GM23338 (cell line): Measurements from ENCODE around the gene ETV5. TPM values are rescaled to one million over a fixed set of nuclear protein-coding genes. Genes with fewer than 3 reads are reported as not detected.
A peak's percentile ranks its signal among the peaks of the same experiment; 100 is the strongest.

Source experiments
- ATAC-seq: fragments of 200-7000 bp; cut with Tn5 transposase; 3 replicates; pipeline ENCODE4 v1.9.1; 2020
- DNase-seq: peaks from one replicate; pipeline ENCODE4 v3.0.0-alpha.2; 2015; ENCODE audit warnings: low spot score
- H2AFZ ChIP-seq: fragments of 200-600 bp; sonication (generic); 2 replicates; pipeline ENCODE4 v1.8.0; 2016; ENCODE audit warnings: antibody characterized with exemption, mild to moderate bottlenecking, moderate library complexity
- H3F3A ChIP-seq: fragments of 200-600 bp; sonication (generic); replicated peaks from 2 replicates; pipeline ENCODE4 v1.8.0; 2017; ENCODE audit warnings: antibody characterized with exemption, mixed run types, low read depth
- H3K27ac ChIP-seq: fragments of 200-600 bp; sonication (generic); 2 replicates; pipeline ENCODE4 v1.6.1; 2016; ENCODE audit warnings: low read depth
- H3K27me3 ChIP-seq: fragments of 200-600 bp; sonication (generic); 2 replicates; pipeline ENCODE4 v1.8.0; 2016; ENCODE audit warnings: mild to moderate bottlenecking, mixed run types, moderate library complexity; ENCODE audit not compliant: insufficient read depth
- H3K36me3 ChIP-seq: fragments of 200-600 bp; sonication (generic); 2 replicates; pipeline ENCODE4 v1.8.0; 2016; ENCODE audit warnings: mild to moderate bottlenecking; ENCODE audit not compliant: insufficient read depth
- H3K4me1 ChIP-seq: fragments of 200-600 bp; sonication (generic); 2 replicates; pipeline ENCODE4 v1.8.0; 2016; ENCODE audit warnings: mild to moderate bottlenecking, moderate library complexity; ENCODE audit not compliant: insufficient read depth
- H3K4me2 ChIP-seq: fragments of 200-600 bp; sonication (generic); 2 replicates; pipeline ENCODE4 v1.7.1; 2017; ENCODE audit warnings: mixed run types
- H3K4me3 ChIP-seq: fragments of 200-600 bp; sonication (generic); 2 replicates; pipeline ENCODE4 v1.6.1; 2016; ENCODE audit warnings: mixed run types
- H3K79me2 ChIP-seq: fragments of 200-600 bp; sonication (generic); replicated peaks from 2 replicates; pipeline ENCODE4 v1.8.0; 2017; ENCODE audit warnings: mild to moderate bottlenecking; ENCODE audit not compliant: insufficient read depth
- H3K9me2 ChIP-seq: fragments of 200-600 bp; sonication (generic); 2 replicates; pipeline ENCODE4 v1.8.0; 2017; ENCODE audit not compliant: insufficient read depth
- H4K20me1 ChIP-seq: fragments of 200-600 bp; sonication (generic); replicated peaks from 2 replicates; pipeline ENCODE4 v1.8.0; 2017; ENCODE audit warnings: mild to moderate bottlenecking; ENCODE audit not compliant: insufficient read depth
- H3K27ac Mint-ChIP-seq: 2 replicates; pipeline ENCODE4 v1.8.0; 2020; ENCODE audit warnings: inconsistent platforms, mild to moderate bottlenecking, moderate library complexity, mixed read lengths
- H3K27me3 Mint-ChIP-seq: 3 replicates; pipeline ENCODE4 v1.8.0; 2022; ENCODE audit warnings: low read depth, mild to moderate bottlenecking, moderate library complexity, mixed read lengths, inconsistent platforms; ENCODE audit not compliant: insufficient read depth, poor library complexity
- H3K36me3 Mint-ChIP-seq: 3 replicates; pipeline ENCODE4 v1.8.0; 2021; ENCODE audit warnings: low read depth, mild to moderate bottlenecking, inconsistent platforms, moderate library complexity, mixed read lengths
- H3K4me1 Mint-ChIP-seq: 3 replicates; pipeline ENCODE4 v1.8.0; 2020; ENCODE audit warnings: mild to moderate bottlenecking, inconsistent platforms, mixed read lengths
- H3K4me3 Mint-ChIP-seq: 3 replicates; pipeline ENCODE4 v1.8.0; 2021; ENCODE audit warnings: moderate library complexity, mild to moderate bottlenecking, inconsistent platforms, mixed read lengths
- H3K9me3 Mint-ChIP-seq: 3 replicates; pipeline ENCODE4 v1.8.0; 2020; ENCODE audit warnings: moderate library complexity, mild to moderate bottlenecking, inconsistent platforms, mixed read lengths
- EZH2phosphoT487 ChIP-seq: fragments of 200-600 bp; sonication (generic); IDR thresholded peaks from one replicate; pipeline ENCODE4 v1.8.1; 2018; ENCODE audit warnings: antibody characterized with exemption; ENCODE audit not compliant: unreplicated experiment
- POLR2AphosphoS5 ChIP-seq: IDR thresholded peaks from 2 replicates; pipeline ENCODE4 v1.6.1; 2016; ENCODE audit warnings: antibody characterized with exemption, low read depth
- STAT1 ChIP-seq: IDR thresholded peaks from one replicate; pipeline ENCODE4 v1.6.1; 2016; ENCODE audit warnings: antibody characterized with exemption; ENCODE audit not compliant: unreplicated experiment
- ZNF331 ChIP-seq: fragments of 250-450 bp; sonication (Bioruptor Pico); IDR thresholded peaks from 2 replicates; pipeline ENCODE4 v1.5.0; 2020; ENCODE audit warnings: low read depth, mild to moderate bottlenecking, moderate library complexity
- polyA plus RNA-seq: library from polyadenylated mRNA; unstranded; fragments of >200 nt; fragmentation: Nextera tagmentation; extraction: Ambion mirVana; gene quantifications from 2 replicates; pipeline ENCODE4 v1.2.1, GENCODE V29; 2016
- total RNA-seq: library from RNA; depleted of rRNA; stranded (reverse); fragments of >200 nt; shearing (Covaris generic); gene quantifications from 2 replicates; pipeline ENCODE4 v1.2.3, GENCODE V29; 2014
- TF ChIP-seq, protein P1 (sequence below): IDR thresholded peaks from one replicate; pipeline ENCODE4 v1.6.1; 2018; ENCODE audit warnings: antibody characterized with exemption; ENCODE audit not compliant: unreplicated experiment
- TF ChIP-seq, protein P2 (sequence below), 2 experiments: fragments of 200-600 bp in 1 of 2; sonication (generic) in 1 of 2; conservative IDR thresholded peaks; 2 replicates each; pipeline versions ENCODE4 v1.5.1 to v1.6.1; 2016 to 2017; ENCODE audit warnings: antibody characterized with exemption in 2 of 2, low read depth in 2 of 2, mild to moderate bottlenecking in 2 of 2, moderate library complexity in 1 of 2
- TF ChIP-seq, protein P3 (sequence below): IDR thresholded peaks from 2 replicates; pipeline ENCODE4 v1.6.1; 2016; ENCODE audit warnings: antibody characterized with exemption
- TF ChIP-seq, protein P4 (sequence below): fragments of 250-450 bp; sonication (Bioruptor Pico); IDR thresholded peaks from 2 replicates; pipeline ENCODE4 v1.5.0; 2020; ENCODE audit warnings: mild to moderate bottlenecking, moderate library complexity

ETV5 gene
- total and polyA plus RNA-seq, 2 experiments from 2014 or later: 33.5 to 57.1 TPM

DNA sequence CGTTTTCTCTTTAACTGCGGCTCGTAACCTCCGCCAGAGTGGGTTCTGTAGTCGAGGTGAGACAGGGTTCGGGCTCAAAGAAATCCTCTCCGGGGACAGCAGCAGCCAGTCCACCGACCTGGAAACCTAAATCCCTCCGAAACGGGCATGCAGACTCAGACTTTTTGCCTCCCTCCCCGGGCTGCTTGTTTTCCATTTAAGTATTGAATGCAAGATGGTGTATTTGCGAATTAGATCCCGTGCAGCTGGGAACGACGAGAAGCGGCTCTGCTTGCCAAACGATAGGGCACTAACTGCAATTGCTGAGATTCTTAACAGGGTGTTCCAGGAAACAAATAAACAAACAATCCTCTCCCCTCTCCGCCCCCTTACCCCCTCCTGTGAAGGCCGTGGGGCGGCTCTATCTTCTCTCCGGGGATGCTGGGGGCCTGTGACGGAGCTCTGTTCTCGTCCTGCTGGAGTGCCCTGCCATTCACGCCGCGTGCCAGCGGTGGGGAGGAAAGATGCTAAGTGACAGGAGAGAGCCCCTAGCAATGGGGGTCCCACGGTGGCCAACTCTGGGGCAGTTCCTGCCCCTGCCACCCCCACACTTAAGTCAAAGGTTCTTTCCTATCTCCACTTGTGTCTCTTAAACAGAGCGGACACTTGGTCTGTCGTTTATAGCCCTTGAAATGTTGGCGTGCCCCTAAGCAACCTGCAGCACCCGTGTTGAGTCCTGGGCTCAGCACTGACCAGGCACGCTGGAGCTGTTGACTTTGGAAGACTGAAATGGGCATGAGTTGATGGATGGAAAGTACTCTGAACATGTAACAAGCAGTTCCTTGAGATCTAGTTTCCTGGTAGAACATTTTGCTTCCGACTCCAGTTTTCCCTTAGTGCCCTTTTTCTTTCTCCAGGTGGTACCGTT, 1.3 kb upstream of the ETV5 start (continued):
- TF ChIP-seq ZNF331 (CRISPR knock-in tag): no peak
- TF ChIP-seq, protein P1, sequence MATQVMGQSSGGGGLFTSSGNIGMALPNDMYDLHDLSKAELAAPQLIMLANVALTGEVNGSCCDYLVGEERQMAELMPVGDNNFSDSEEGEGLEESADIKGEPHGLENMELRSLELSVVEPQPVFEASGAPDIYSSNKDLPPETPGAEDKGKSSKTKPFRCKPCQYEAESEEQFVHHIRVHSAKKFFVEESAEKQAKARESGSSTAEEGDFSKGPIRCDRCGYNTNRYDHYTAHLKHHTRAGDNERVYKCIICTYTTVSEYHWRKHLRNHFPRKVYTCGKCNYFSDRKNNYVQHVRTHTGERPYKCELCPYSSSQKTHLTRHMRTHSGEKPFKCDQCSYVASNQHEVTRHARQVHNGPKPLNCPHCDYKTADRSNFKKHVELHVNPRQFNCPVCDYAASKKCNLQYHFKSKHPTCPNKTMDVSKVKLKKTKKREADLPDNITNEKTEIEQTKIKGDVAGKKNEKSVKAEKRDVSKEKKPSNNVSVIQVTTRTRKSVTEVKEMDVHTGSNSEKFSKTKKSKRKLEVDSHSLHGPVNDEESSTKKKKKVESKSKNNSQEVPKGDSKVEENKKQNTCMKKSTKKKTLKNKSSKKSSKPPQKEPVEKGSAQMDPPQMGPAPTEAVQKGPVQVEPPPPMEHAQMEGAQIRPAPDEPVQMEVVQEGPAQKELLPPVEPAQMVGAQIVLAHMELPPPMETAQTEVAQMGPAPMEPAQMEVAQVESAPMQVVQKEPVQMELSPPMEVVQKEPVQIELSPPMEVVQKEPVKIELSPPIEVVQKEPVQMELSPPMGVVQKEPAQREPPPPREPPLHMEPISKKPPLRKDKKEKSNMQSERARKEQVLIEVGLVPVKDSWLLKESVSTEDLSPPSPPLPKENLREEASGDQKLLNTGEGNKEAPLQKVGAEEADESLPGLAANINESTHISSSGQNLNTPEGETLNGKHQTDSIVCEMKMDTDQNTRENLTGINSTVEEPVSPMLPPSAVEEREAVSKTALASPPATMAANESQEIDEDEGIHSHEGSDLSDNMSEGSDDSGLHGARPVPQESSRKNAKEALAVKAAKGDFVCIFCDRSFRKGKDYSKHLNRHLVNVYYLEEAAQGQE: no peak
- TF ChIP-seq, protein P2, sequence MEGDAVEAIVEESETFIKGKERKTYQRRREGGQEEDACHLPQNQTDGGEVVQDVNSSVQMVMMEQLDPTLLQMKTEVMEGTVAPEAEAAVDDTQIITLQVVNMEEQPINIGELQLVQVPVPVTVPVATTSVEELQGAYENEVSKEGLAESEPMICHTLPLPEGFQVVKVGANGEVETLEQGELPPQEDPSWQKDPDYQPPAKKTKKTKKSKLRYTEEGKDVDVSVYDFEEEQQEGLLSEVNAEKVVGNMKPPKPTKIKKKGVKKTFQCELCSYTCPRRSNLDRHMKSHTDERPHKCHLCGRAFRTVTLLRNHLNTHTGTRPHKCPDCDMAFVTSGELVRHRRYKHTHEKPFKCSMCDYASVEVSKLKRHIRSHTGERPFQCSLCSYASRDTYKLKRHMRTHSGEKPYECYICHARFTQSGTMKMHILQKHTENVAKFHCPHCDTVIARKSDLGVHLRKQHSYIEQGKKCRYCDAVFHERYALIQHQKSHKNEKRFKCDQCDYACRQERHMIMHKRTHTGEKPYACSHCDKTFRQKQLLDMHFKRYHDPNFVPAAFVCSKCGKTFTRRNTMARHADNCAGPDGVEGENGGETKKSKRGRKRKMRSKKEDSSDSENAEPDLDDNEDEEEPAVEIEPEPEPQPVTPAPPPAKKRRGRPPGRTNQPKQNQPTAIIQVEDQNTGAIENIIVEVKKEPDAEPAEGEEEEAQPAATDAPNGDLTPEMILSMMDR (conservative IDR thresholded peaks at IDR 0.05; ENCODE audit: low read depth in 2 of 2): no peak

DNA sequence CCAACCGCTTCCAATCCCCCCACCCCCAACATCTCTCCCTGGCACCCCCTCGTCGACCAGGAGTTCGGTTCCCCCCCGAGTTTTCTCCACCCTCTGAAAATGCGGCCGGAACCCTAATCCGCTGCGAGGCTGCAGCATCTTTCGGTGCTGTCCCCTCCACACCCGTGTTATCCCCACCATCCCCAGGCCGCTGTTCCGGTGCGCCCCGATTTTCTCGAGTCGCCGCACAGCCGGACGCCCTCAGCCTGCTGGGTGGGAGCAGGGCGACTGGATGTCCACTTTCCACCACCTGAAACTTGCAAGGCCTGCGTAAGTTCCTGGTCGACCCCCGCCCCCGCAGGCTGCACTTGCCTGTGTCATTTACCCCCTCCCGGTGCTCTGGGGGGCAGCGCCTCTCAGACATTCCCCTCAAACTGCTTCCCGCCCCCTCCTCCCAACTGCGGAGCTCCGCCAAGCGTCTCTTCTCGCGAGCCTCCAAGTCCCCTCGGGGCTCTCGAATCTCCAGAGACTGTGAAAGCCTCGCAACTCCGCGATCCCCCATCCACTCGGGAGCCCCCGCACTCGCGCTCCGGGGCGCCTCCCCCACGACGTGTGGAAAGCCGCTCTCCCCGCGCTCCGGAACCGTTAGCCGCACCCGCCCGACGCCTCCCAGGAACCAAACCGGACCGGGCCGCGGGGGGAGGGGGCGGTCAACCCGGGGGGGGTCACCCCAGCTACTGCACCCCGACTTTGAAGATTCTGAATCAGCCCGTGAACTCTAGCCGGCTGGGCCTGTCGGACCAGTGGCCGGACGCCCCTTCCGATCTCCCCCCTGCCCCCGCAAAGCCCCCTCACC, 566 bp downstream of the ETV5 start:
- Histone ChIP-seq H3K4me3 (peak overlapping the region; percentile 87), H3K36me3 (0 out of 2 replicates have a peak, but pooled peaks cover 3% of the 10 kb centered on the region), H4K20me1 (0 out of 2 replicates have a peak, but pooled peaks cover 12% of the 10 kb centered on the region), H3K27ac (peak overlapping the region; percentile 82), H3K4me1 (peaks cover 32% of the 10 kb centered on the region), H3F3A (peaks cover 9% of the 10 kb centered on the region), H2AFZ (peak overlapping the region; percentile 53; the same call in 1 of the 2 replicates), H3K27me3 (peaks cover 58% of the 10 kb centered on the region), H3K4me2 (peak overlapping the region; percentile 95), H3K79me2 (peaks cover 25% of the 10 kb centered on the region), H3K9me2 (no peaks in the 10 kb centered on the region)
- Mint-ChIP-seq H3K9me3 (no peaks in the 10 kb centered on the region; the same call in 2 of the 3 replicates), H3K27me3 (peaks cover 45% of the 10 kb centered on the region), H3K4me3 (peak overlapping the region; percentile 94), H3K4me1 (peaks cover 40% of the 10 kb centered on the region), H3K36me3 (peaks cover 21% of the 10 kb centered on the region; the same call in 2 of the 3 replicates), H3K27ac (peak overlapping the region; percentile 95)
- DNase-seq (peak; percentile 89), ATAC-seq (peak; percentile 20)
- no peak for TF ChIP-seq ZNF331 (CRISPR knock-in tag)
- TF ChIP-seq, protein P3, sequence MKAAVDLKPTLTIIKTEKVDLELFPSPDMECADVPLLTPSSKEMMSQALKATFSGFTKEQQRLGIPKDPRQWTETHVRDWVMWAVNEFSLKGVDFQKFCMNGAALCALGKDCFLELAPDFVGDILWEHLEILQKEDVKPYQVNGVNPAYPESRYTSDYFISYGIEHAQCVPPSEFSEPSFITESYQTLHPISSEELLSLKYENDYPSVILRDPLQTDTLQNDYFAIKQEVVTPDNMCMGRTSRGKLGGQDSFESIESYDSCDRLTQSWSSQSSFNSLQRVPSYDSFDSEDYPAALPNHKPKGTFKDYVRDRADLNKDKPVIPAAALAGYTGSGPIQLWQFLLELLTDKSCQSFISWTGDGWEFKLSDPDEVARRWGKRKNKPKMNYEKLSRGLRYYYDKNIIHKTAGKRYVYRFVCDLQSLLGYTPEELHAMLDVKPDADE: no peak
- TF ChIP-seq POLR2AphosphoS5: no peak
- TF ChIP-seq EZH2phosphoT487: no peak
- TF ChIP-seq, protein P4, sequence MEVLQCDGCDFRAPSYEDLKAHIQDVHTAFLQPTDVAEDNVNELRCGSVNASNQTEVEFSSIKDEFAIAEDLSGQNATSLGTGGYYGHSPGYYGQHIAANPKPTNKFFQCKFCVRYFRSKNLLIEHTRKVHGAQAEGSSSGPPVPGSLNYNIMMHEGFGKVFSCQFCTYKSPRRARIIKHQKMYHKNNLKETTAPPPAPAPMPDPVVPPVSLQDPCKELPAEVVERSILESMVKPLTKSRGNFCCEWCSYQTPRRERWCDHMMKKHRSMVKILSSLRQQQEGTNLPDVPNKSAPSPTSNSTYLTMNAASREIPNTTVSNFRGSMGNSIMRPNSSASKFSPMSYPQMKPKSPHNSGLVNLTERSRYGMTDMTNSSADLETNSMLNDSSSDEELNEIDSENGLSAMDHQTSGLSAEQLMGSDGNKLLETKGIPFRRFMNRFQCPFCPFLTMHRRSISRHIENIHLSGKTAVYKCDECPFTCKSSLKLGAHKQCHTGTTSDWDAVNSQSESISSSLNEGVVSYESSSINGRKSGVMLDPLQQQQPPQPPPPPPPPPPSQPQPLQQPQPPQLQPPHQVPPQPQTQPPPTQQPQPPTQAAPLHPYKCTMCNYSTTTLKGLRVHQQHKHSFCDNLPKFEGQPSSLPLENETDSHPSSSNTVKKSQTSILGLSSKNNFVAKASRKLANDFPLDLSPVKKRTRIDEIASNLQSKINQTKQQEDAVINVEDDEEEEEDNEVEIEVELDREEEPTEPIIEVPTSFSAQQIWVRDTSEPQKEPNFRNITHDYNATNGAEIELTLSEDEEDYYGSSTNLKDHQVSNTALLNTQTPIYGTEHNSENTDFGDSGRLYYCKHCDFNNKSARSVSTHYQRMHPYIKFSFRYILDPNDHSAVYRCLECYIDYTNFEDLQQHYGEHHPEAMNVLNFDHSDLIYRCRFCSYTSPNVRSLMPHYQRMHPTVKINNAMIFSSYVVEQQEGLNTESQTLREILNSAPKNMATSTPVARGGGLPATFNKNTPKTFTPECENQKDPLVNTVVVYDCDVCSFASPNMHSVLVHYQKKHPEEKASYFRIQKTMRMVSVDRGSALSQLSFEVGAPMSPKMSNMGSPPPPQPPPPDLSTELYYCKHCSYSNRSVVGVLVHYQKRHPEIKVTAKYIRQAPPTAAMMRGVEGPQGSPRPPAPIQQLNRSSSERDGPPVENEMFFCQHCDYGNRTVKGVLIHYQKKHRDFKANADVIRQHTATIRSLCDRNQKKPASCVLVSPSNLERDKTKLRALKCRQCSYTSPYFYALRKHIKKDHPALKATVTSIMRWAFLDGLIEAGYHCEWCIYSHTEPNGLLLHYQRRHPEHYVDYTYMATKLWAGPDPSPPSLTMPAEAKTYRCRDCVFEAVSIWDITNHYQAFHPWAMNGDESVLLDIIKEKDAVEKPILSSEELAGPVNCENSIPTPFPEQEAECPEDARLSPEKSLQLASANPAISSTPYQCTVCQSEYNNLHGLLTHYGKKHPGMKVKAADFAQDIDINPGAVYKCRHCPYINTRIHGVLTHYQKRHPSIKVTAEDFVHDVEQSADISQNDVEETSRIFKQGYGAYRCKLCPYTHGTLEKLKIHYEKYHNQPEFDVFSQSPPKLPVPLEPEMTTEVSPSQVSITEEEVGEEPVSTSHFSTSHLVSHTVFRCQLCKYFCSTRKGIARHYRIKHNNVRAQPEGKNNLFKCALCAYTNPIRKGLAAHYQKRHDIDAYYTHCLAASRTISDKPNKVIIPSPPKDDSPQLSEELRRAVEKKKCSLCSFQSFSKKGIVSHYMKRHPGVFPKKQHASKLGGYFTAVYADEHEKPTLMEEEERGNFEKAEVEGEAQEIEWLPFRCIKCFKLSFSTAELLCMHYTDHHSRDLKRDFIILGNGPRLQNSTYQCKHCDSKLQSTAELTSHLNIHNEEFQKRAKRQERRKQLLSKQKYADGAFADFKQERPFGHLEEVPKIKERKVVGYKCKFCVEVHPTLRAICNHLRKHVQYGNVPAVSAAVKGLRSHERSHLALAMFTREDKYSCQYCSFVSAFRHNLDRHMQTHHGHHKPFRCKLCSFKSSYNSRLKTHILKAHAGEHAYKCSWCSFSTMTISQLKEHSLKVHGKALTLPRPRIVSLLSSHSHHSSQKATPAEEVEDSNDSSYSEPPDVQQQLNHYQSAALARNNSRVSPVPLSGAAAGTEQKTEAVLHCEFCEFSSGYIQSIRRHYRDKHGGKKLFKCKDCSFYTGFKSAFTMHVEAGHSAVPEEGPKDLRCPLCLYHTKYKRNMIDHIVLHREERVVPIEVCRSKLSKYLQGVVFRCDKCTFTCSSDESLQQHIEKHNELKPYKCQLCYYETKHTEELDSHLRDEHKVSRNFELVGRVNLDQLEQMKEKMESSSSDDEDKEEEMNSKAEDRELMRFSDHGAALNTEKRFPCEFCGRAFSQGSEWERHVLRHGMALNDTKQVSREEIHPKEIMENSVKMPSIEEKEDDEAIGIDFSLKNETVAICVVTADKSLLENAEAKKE (CRISPR knock-in tag): no peak
- TF ChIP-seq STAT1: no peak
